GM12878 (cell line): ENCODE measurements around the gene RALGAPA2. TPM values are rescaled to one million over a fixed set of nuclear protein-coding genes. Genes with fewer than 3 reads are reported as not detected.

Source experiments
- ATAC-seq: fragments of 200-7000 bp; cut with Tn5 transposase; 3 replicates; pipeline ENCODE4 v1.9.1; 2020; ENCODE audit warnings: mild to moderate bottlenecking, moderate library complexity
- BruUV-seq: library from RNA; stranded (reverse); fragments of 400-500 nt; replicated peaks from 2 replicates; lab custom pipeline; 2021; lab: Mats Ljungman, UMichigan
- CTCF ChIA-PET: fragments of 300-600 bp; sonication (Branson Sonifier 250); formaldehyde crosslinking; extraction: SDS; loops from one replicate; lab custom pipeline; 2021; ENCODE audit warnings: inconsistent platforms; lab: Yijun Ruan, JAX
- POLR2A ChIA-PET: fragments of 350-600 bp; formaldehyde crosslinking; extraction: SDS; loops from one replicate; lab custom pipeline; 2021; ENCODE audit warnings: inconsistent platforms; lab: Charles Lee
- RAD21 ChIA-PET: fragments of 300-600 bp; sonication (Branson Sonifier 250); formaldehyde crosslinking; loops from one replicate; lab custom pipeline; 2023; ENCODE audit warnings: antibody characterized with exemption; ENCODE audit not compliant: unreplicated experiment; lab: Charles Lee
- SMC1A ChIA-PET: fragments of 300-600 bp; sonication (Branson Sonifier 250); formaldehyde crosslinking; loops from one replicate; lab custom pipeline; 2023; ENCODE audit not compliant: unreplicated experiment, uncharacterized antibody; lab: Charles Lee
- DNase-seq: peaks from one replicate; pipeline ENCODE4 v3.0.0-alpha.2; 2011; ENCODE audit warnings: low read depth, low spot score
- FAIRE-seq: peaks from 3 replicates; lab custom pipeline; 2011; peaks lifted over from hg19 to GRCh38; lab: Jason Lieb, UNC
- H2AFZ ChIP-seq: 2 replicates; pipeline ENCODE4 v1.6.0; 2011; ENCODE audit warnings: low read depth, low read length, control low read depth; ENCODE audit not compliant: control insufficient read depth
- H3K27ac ChIP-seq: 2 replicates; pipeline ENCODE4 v1.5.1; 2011; ENCODE audit warnings: control low read depth; ENCODE audit not compliant: control insufficient read depth, insufficient read depth
- H3K27me3 ChIP-seq, 2 experiments: replicated peaks in 1 of 2; 2 replicates each; pipeline versions ENCODE4 v1.6.0 to v1.6.1; 2011; ENCODE audit warnings: low read length in 1 of 2; ENCODE audit not compliant: control insufficient read depth in 2 of 2, insufficient read depth in 2 of 2
- H3K36me3 ChIP-seq, 2 experiments: 2 replicates each; pipeline ENCODE4 v1.5.1; 2011; ENCODE audit warnings: low read length in 1 of 2; ENCODE audit not compliant: control insufficient read depth in 2 of 2, insufficient read depth in 2 of 2
- H3K4me1 ChIP-seq: 2 replicates; pipeline ENCODE4 v1.6.1; 2011; ENCODE audit warnings: mild to moderate bottlenecking, low read length, moderate library complexity, mixed read lengths; ENCODE audit not compliant: control insufficient read depth, insufficient read depth
- H3K4me2 ChIP-seq: 2 replicates; pipeline ENCODE4 v1.6.0; 2011; ENCODE audit warnings: control low read depth; ENCODE audit not compliant: control insufficient read depth, insufficient read depth
- H3K4me3 ChIP-seq: fragments of 200-600 bp; sonication (generic); 2 replicates; pipeline ENCODE4 v1.5.1; 2016
- H3K79me2 ChIP-seq: 2 replicates; pipeline ENCODE4 v1.6.0; 2011; ENCODE audit warnings: low read length; ENCODE audit not compliant: control insufficient read depth, insufficient read depth
- H3K9ac ChIP-seq: 2 replicates; pipeline ENCODE4 v1.8.0; 2011; ENCODE audit warnings: low read length, control low read depth, mixed read lengths; ENCODE audit not compliant: control insufficient read depth, insufficient read depth
- H3K9me3 ChIP-seq: replicated peaks from 3 replicates; pipeline ENCODE4 v1.5.1; 2011; ENCODE audit warnings: mild to moderate bottlenecking, low read length; ENCODE audit not compliant: control insufficient read depth, insufficient read depth
- H4K20me1 ChIP-seq: 2 replicates; pipeline ENCODE4 v1.6.0; 2011; ENCODE audit not compliant: control insufficient read depth, insufficient read depth
- CREB1 ChIP-seq: IDR thresholded peaks from 2 replicates; pipeline ENCODE4 v1.6.1; 2012; ENCODE audit warnings: low read depth, mild to moderate bottlenecking, inconsistent platforms
- FOS ChIP-seq: IDR thresholded peaks from 3 replicates; pipeline ENCODE4 v1.6.1; 2011; ENCODE audit warnings: borderline replicate concordance; ENCODE audit not compliant: insufficient read length; ENCODE audit errors: extremely low read depth
- GATAD2B ChIP-seq: fragments of 450-650 bp; conservative IDR thresholded peaks from 2 replicates; pipeline ENCODE4 v1.6.1; 2017; ENCODE audit warnings: low read depth, mild to moderate bottlenecking, moderate library complexity
- KAT2A ChIP-seq: conservative IDR thresholded peaks from 2 replicates; pipeline ENCODE4 v1.6.1; 2011; ENCODE audit warnings: low read depth, low read length; ENCODE audit not compliant: control insufficient read depth
- NFYA ChIP-seq: IDR thresholded peaks from 2 replicates; pipeline ENCODE4 v1.6.1; 2011; ENCODE audit warnings: low read depth, mild to moderate bottlenecking, low read length, improper control_type of control experiment, borderline replicate concordance
- NR2C1 ChIP-seq: fragments of 450-650 bp; IDR thresholded peaks from 2 replicates; pipeline ENCODE4 v1.6.1; 2017; ENCODE audit warnings: antibody characterized with exemption, mild to moderate bottlenecking, moderate library complexity
- NR2C2 ChIP-seq: IDR thresholded peaks from 2 replicates; pipeline ENCODE4 v1.6.1; 2011; ENCODE audit warnings: borderline replicate concordance, low read depth; ENCODE audit not compliant: control insufficient read depth, insufficient read length
- POLR2AphosphoS2 ChIP-seq: IDR thresholded peaks from 2 replicates; pipeline ENCODE4 v1.6.1; 2011; ENCODE audit warnings: low read depth, mild to moderate bottlenecking, low read length, improper control_type of control experiment, moderate library complexity
- RAD51 ChIP-seq: fragments of 450-650 bp; IDR thresholded peaks from 2 replicates; pipeline ENCODE4 v1.6.1; 2016; ENCODE audit warnings: moderate library complexity, mild to moderate bottlenecking, inconsistent platforms
- RELA ChIP-seq: fragments of 450-650 bp; IDR thresholded peaks from 2 replicates; pipeline ENCODE4 v1.8.0; 2014; ENCODE audit warnings: borderline replicate concordance; ENCODE audit not compliant: partially characterized antibody
- SIX5 ChIP-seq: IDR thresholded peaks from 2 replicates; pipeline ENCODE4 v1.6.1; 2011; ENCODE audit warnings: mild to moderate bottlenecking, low read depth, low read length, moderate library complexity; ENCODE audit not compliant: severe bottlenecking
- SUZ12 ChIP-seq: fragments of 200-600 bp; sonication (generic); IDR thresholded peaks from one replicate; pipeline ENCODE4 v1.6.1; 2018; ENCODE audit warnings: antibody characterized with exemption, mild to moderate bottlenecking; ENCODE audit not compliant: unreplicated experiment
- ZNF622 ChIP-seq: fragments of 450-650 bp; IDR thresholded peaks from 2 replicates; pipeline ENCODE4 v1.6.1; 2017; ENCODE audit warnings: mild to moderate bottlenecking, inconsistent platforms
- WGBS: methylation state at CpG from one replicate; pipeline ENCODE4 v1.1.6; 2016; ENCODE audit warnings: low lambda C conversion rate; ENCODE audit not compliant: insufficient replicate concordance, insufficient coverage; ENCODE audit errors: missing lambda C conversion rate; 5-methylcytosine and 5-hydroxymethylcytosine counted together
- in situ Hi-C: fragments of 300-500 bp; cut with MboI; formaldehyde crosslinking; loops from 9 replicates; pipeline ENCODE4 v1.14.3; 2018; ENCODE audit warnings: mixed read lengths
- intact Hi-C: fragments of 100-400 bp; cut with micrococcal nuclease; formaldehyde crosslinking; loops from one replicate; pipeline ENCODE4 v1.14.2; 2022; ENCODE audit not compliant: unreplicated experiment
- polyA plus RNA-seq, 11 experiments: library from polyadenylated mRNA; depleted of rRNA in 4 of 11; unstranded in 6 of 11; stranded (reverse) in 5 of 11; fragments of >200 nt; fragmentation: Nextera tagmentation in 4 of 11; fragmentation: Illumina TruSeq in 1 of 11; extraction: Ambion mirVana in 4 of 11; extraction: Trizol in 1 of 11; gene quantifications; 1 replicate in 1 of 11; 2 replicates in 10 of 11; pipeline versions ENCODE4 v1.2.1 to v1.2.3, GENCODE V29; 2011 to 2016; ENCODE audit warnings: inconsistent platforms in 2 of 11, missing spikeins in 2 of 11, low read depth in 1 of 11
- total RNA-seq, 4 experiments: library from RNA; depleted of rRNA in 3 of 4; stranded (reverse); fragments of >200 nt in 3 of 4; fragmentation: Illumina TruSeq in 1 of 4; extraction: Trizol in 1 of 4; gene quantifications; 2 replicates each; pipeline versions ENCODE4 v1.2.1 to v1.2.3, GENCODE V29; 2013 to 2021
- TF ChIP-seq, protein P1 (sequence below): IDR thresholded peaks from 2 replicates; pipeline ENCODE4 v1.6.1; 2012; ENCODE audit warnings: low read length, inconsistent platforms
- TF ChIP-seq, protein P2 (sequence below): fragments of 450-650 bp; IDR thresholded peaks from 2 replicates; pipeline ENCODE4 v1.6.1; 2018; ENCODE audit warnings: borderline replicate concordance, mild to moderate bottlenecking; ENCODE audit not compliant: partially characterized antibody
- TF ChIP-seq, protein P3 (sequence below): fragments of 450-650 bp; IDR thresholded peaks from 2 replicates; pipeline ENCODE4 v1.6.1; 2017; ENCODE audit warnings: antibody characterized with exemption, mild to moderate bottlenecking, moderate library complexity
- TF ChIP-seq, protein P4 (sequence below): IDR thresholded peaks from 2 replicates; pipeline ENCODE4 v1.6.1; 2012; ENCODE audit warnings: low read depth, low read length, improper control_type of control experiment

Gene RALGAPA2
- total and polyA plus RNA-seq, 10 of the 15 experiments (the other 5 are each of a cell fraction or from before 2014, with no cell fraction given) = 2.9 to 29.4 (median 19.6) TPM

DNA sequence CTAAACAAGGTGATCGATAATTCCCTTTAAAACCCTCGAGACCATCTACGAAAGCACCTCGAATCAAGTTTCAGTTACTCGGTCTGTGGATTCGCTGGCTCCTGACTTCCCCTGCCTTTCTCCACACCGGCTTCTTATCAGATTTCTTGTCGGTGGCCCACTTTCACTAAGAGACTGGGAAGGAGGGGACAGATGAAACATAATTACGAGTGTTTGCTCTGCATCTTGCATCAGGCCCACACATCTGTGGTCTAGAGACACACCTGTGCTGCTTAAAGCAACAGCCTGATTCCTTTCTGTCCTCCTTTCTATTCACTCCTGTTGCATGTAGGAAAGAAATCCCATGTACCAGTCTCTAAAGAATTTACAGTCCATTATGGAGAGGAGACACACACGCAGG lies 306.8 kb downstream of the RALGAPA2 start (continued):
- TF ChIP-seq, protein P1, sequence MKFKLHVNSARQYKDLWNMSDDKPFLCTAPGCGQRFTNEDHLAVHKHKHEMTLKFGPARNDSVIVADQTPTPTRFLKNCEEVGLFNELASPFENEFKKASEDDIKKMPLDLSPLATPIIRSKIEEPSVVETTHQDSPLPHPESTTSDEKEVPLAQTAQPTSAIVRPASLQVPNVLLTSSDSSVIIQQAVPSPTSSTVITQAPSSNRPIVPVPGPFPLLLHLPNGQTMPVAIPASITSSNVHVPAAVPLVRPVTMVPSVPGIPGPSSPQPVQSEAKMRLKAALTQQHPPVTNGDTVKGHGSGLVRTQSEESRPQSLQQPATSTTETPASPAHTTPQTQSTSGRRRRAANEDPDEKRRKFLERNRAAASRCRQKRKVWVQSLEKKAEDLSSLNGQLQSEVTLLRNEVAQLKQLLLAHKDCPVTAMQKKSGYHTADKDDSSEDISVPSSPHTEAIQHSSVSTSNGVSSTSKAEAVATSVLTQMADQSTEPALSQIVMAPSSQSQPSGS = no peak
- TF ChIP-seq NR2C1 = no peak
- no peak for TF ChIP-seq RELA
- no peak for TF ChIP-seq KAT2A

DNA sequence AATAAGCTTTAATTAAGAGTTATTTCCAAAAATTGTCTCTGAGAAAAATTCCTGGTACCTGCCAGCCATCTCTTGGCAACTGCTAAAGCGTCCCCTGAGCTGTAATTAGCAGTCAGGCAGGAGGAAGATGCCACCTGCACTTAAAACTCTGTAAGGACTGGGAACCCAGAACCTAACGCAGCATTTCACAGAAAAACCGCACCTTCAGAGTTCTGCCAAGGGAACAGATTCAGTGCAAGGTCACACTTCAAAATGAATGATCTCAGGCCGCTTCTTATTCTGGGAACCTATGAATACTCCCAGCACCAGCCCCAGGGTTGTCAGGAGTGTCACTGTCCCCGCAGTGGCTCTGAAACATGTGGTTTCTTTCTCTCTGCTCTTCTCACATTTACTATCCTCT lies 307.8 kb downstream of the RALGAPA2 start:
- Histone ChIP-seq H3K27me3 (no peaks in the 10 kb centered on the region; a peak in 1 of 4 replicates), H3K4me1 (no peaks in the 10 kb centered on the region), H3K36me3 (no peaks in the 10 kb centered on the region), H3K27ac (no peak overlapping the region), H3K79me2 (no peaks in the 10 kb centered on the region), H3K4me3 (no peak overlapping the region), H4K20me1 (no peaks in the 10 kb centered on the region), H3K4me2 (no peak overlapping the region), H3K9ac (no peak overlapping the region), H3K9me3 (no peaks in the 10 kb centered on the region), H2AFZ (no peak overlapping the region)
- no peak for FAIRE-seq
- DNase-seq = no peak
- 83% methylated on average over 5 of the region's 5 CpGs for WGBS
- CTCF ChIA-PET = no interaction called here
- intact Hi-C loops = no loop called here
- RAD21 ChIA-PET = interaction anchor here (1.1 kb wide), 1 partner anchor 44 kb away, joined by 3 read pairs; no protein-coding TSS in a partner anchor
- BruUV-seq = no TSS peak
- SMC1A ChIA-PET = no interaction called here
- ATAC-seq = no peak
- in situ Hi-C loops = no loop called here
- POLR2A ChIA-PET = no interaction called here
- TF ChIP-seq RAD51 = no peak
- no peak for TF ChIP-seq CREB1
- TF ChIP-seq, protein P2, sequence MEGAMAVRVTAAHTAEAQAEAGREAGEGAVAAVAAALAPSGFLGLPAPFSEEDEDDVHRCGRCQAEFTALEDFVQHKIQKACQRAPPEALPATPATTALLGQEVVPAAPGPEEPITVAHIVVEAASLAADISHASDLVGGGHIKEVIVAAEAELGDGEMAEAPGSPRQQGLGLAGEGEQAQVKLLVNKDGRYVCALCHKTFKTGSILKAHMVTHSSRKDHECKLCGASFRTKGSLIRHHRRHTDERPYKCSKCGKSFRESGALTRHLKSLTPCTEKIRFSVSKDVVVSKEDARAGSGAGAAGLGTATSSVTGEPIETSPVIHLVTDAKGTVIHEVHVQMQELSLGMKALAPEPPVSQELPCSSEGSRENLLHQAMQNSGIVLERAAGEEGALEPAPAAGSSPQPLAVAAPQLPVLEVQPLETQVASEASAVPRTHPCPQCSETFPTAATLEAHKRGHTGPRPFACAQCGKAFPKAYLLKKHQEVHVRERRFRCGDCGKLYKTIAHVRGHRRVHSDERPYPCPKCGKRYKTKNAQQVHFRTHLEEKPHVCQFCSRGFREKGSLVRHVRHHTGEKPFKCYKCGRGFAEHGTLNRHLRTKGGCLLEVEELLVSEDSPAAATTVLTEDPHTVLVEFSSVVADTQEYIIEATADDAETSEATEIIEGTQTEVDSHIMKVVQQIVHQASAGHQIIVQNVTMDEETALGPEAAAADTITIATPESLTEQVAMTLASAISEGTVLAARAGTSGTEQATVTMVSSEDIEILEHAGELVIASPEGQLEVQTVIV = no peak
- TF ChIP-seq NR2C2 = no peak
- TF ChIP-seq FOS = no peak
- no peak for TF ChIP-seq SUZ12
- TF ChIP-seq, protein P3, sequence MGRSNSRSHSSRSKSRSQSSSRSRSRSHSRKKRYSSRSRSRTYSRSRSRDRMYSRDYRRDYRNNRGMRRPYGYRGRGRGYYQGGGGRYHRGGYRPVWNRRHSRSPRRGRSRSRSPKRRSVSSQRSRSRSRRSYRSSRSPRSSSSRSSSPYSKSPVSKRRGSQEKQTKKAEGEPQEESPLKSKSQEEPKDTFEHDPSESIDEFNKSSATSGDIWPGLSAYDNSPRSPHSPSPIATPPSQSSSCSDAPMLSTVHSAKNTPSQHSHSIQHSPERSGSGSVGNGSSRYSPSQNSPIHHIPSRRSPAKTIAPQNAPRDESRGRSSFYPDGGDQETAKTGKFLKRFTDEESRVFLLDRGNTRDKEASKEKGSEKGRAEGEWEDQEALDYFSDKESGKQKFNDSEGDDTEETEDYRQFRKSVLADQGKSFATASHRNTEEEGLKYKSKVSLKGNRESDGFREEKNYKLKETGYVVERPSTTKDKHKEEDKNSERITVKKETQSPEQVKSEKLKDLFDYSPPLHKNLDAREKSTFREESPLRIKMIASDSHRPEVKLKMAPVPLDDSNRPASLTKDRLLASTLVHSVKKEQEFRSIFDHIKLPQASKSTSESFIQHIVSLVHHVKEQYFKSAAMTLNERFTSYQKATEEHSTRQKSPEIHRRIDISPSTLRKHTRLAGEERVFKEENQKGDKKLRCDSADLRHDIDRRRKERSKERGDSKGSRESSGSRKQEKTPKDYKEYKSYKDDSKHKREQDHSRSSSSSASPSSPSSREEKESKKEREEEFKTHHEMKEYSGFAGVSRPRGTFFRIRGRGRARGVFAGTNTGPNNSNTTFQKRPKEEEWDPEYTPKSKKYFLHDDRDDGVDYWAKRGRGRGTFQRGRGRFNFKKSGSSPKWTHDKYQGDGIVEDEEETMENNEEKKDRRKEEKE = no peak
- no peak for TF ChIP-seq ZNF622
- TF ChIP-seq, protein P4, sequence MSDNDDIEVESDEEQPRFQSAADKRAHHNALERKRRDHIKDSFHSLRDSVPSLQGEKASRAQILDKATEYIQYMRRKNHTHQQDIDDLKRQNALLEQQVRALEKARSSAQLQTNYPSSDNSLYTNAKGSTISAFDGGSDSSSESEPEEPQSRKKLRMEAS = no peak
- TF ChIP-seq GATAD2B = no peak
- no peak for TF ChIP-seq POLR2AphosphoS2
- no peak for TF ChIP-seq NFYA
- no peak for TF ChIP-seq SIX5
